HepG2 (cell line): ENCODE measurements around the gene B3GNT8. TPM values are rescaled to one million over a fixed set of nuclear protein-coding genes. Genes with fewer than 3 reads are reported as not detected.
A peak's percentile ranks its signal among the peaks of the same experiment; 100 is the strongest.

ENCODE experiments used
- ETV5 ChIP-seq: IDR thresholded peaks from 2 replicates; pipeline ENCODE4 v1.6.1; 2018; ENCODE audit warnings: missing biosample characterization, missing genetic modification reagents, inconsistent platforms, borderline replicate concordance
- GPBP1L1 ChIP-seq: sonication (generic); formaldehyde crosslinking; IDR thresholded peaks from 2 replicates; pipeline ENCODE4 v1.5.0; 2020; ENCODE audit warnings: mild to moderate bottlenecking, missing genetic modification reagents
- HES4 ChIP-seq: sonication (generic); formaldehyde crosslinking; IDR thresholded peaks from 2 replicates; pipeline ENCODE4 v1.9.0; 2021; ENCODE audit warnings: mild to moderate bottlenecking, missing genetic modification reagents, borderline replicate concordance
- KAT8 ChIP-seq: IDR thresholded peaks from 2 replicates; pipeline ENCODE4 v1.6.1; 2016; ENCODE audit warnings: missing genetic modification reagents, missing compliant biosample characterization
- KDM6A ChIP-seq: IDR thresholded peaks from 2 replicates; pipeline ENCODE4 v1.6.1; 2016; ENCODE audit warnings: low read depth
- NR2F6 ChIP-seq, 2 experiments: IDR thresholded peaks; 2 replicates each; pipeline ENCODE4 v1.6.1; 2016; ENCODE audit warnings: antibody characterized with exemption in 1 of 2, mild to moderate bottlenecking in 1 of 2
- RARA ChIP-seq: IDR thresholded peaks from 2 replicates; pipeline ENCODE4 v1.6.1; 2016; ENCODE audit warnings: missing genetic modification reagents, missing compliant biosample characterization
- SNAPC2 ChIP-seq: sonication (generic); formaldehyde crosslinking; IDR thresholded peaks from 2 replicates; pipeline ENCODE4 v1.8.1; 2022; ENCODE audit warnings: mild to moderate bottlenecking, missing genetic modification reagents
- SRF ChIP-seq: IDR thresholded peaks from 2 replicates; pipeline ENCODE4 v1.6.1; 2011; ENCODE audit warnings: mild to moderate bottlenecking, low read depth, low read length, moderate library complexity
- THAP9 ChIP-seq: sonication (generic); formaldehyde crosslinking; IDR thresholded peaks from 2 replicates; pipeline ENCODE4; 2020; ENCODE audit warnings: missing genetic modification reagents, mild to moderate bottlenecking, borderline replicate concordance
- ZFP91 ChIP-seq: sonication (generic); formaldehyde crosslinking; IDR thresholded peaks from 2 replicates; pipeline ENCODE4 v1.9.0; 2022; ENCODE audit warnings: missing genetic modification reagents, mild to moderate bottlenecking, borderline replicate concordance
- ZNF318 ChIP-seq: sonication (generic); formaldehyde crosslinking; IDR thresholded peaks from 2 replicates; pipeline ENCODE4 v1.4.0; 2020; ENCODE audit warnings: mild to moderate bottlenecking, missing genetic modification reagents
- ZNF550 ChIP-seq: sonication (generic); formaldehyde crosslinking; IDR thresholded peaks from 2 replicates; pipeline ENCODE4 v1.4.0; 2020; ENCODE audit warnings: mild to moderate bottlenecking, missing genetic modification reagents, borderline replicate concordance
- ZNF598 ChIP-seq: sonication (generic); formaldehyde crosslinking; IDR thresholded peaks from 2 replicates; pipeline ENCODE4 v1.5.1; 2020; ENCODE audit warnings: mild to moderate bottlenecking, missing genetic modification reagents, borderline replicate concordance
- ZSCAN25 ChIP-seq: sonication (generic); formaldehyde crosslinking; IDR thresholded peaks from 2 replicates; pipeline ENCODE4 v1.8.0; 2022; ENCODE audit warnings: mild to moderate bottlenecking, missing genetic modification reagents
- polyA plus RNA-seq, 8 experiments: library from polyadenylated mRNA; depleted of rRNA in 3 of 8; stranded (reverse) in 7 of 8; unstranded in 1 of 8; fragments of >200 nt; fragmentation: Illumina TruSeq in 4 of 8; extraction: Trizol in 4 of 8; gene quantifications; 2 replicates each; pipeline versions ENCODE4 v1.2.1 to v1.2.3, GENCODE V29; 2011 to 2016; ENCODE audit warnings: low read depth in 4 of 8, missing spikeins in 1 of 8, mixed read lengths in 1 of 8; ENCODE audit not compliant: insufficient read depth in 1 of 8
- total RNA-seq, 5 experiments: library from RNA; depleted of rRNA; stranded (reverse); fragments of >200 nt; fragmentation: Illumina TruSeq; extraction: Trizol; gene quantifications; 2 replicates each; pipeline ENCODE4 v1.2.3, GENCODE V29; 2016; ENCODE audit warnings: low read depth in 1 of 5

B3GNT8 gene
- total and polyA plus RNA-seq, 2 of the 13 experiments (the other 11 are each of a cell fraction or from before 2014, with no cell fraction given): 0.26 to 1.9 TPM

- TF ChIP-seq ZFP91 (CRISPR knock-in tag): peak; percentile 75; the same call in 1 of the 2 replicates
- TF ChIP-seq NR2F6 (IDR thresholded peaks at IDR 0.05): no peak
- no peak for TF ChIP-seq NR2F6 (CRISPR knock-in tag; IDR thresholded peaks at IDR 0.05)
- no peak; the same call in 1 of the 2 replicates for TF ChIP-seq ZNF598
- TF ChIP-seq GPBP1L1 (CRISPR knock-in tag): no peak
- TF ChIP-seq THAP9 (CRISPR knock-in tag): no peak; the same call in 1 of the 2 replicates
- no peak for TF ChIP-seq ZNF318 (CRISPR knock-in tag)
- TF ChIP-seq SNAPC2 (CRISPR knock-in tag): no peak
- no peak for TF ChIP-seq RARA (CRISPR knock-in tag)
- no peak for TF ChIP-seq KAT8
- no peak for TF ChIP-seq HES4 (CRISPR knock-in tag)
- TF ChIP-seq SRF: no peak
- no peak for TF ChIP-seq KDM6A (CRISPR knock-in tag)
- no peak for TF ChIP-seq ZSCAN25
- no peak; the same call in 1 of the 2 replicates for TF ChIP-seq ETV5 (CRISPR knock-in tag)
- no peak for TF ChIP-seq ZNF550 (CRISPR knock-in tag)
These were observed 50.8 kb downstream of the B3GNT8 start, which contains the start of gene TMEM91 (continued) for GRCh38 chr19:41376241-41376997.
